Activated CD4-positive, alpha-beta T cell treated with anti-CD3 and anti-CD28 coated beads, Interleukin-2, amount 50 U/mL, for 24 hours (primary cell): Measurements from ENCODE around the gene AGAP1.

Experiments used
- DNase-seq, 2 donors: peaks; one replicate each; pipeline ENCODE4 v3.0.0-alpha.2; 2020; ENCODE audit warnings: low read depth in 1 of 2, low spot score in 1 of 2

The AGAP1 gene

DNA sequence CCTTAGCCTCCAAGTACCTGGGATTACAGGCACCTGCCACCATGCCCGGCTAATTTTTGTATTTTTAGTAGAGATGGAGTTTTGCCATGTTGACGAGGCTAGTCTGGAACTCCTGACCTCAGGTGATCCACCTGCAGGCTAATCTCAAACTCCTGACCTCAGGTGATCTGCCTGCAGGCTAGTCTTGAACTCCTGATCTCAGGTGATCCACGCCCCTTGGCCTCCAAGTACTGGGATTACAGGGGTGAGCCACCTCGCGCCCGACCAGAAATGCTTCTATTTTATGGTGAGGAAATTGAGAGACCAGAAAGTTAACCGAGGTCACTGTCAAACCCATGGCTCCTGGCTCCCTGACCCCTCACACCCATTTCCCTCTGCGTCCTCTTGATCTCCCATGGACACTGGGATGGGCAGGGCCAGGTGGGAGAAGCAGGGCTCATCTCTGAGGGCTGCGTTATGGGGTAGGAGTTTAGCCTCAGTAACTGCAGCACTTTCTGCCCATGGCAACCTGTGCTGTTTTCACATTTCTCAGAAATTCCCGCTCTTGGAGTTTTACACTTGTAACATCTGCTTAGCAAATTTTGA, 210.0 kb downstream of the AGAP1 start:
- DNase-seq = no peak

DNA sequence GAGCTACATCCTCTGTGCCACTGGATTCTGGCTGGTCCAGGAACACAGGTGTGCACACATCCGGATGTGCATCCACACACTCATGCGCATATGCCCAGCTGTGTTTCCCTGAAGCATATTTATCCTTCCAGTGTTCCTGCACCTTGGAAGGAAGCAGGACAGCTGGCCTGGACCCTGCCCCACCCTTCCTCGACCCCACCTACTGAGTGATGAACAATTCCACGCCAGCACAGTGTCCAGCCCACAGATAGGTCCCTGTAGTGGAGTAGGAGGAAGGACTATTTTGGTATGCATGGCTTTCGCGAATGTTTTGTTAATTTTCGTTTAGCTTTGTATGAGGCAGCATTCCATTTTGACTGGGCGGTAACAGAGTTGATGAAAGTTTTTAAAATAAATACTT, 211.5 kb downstream of the AGAP1 start:
- no peak for DNase-seq

DNA sequence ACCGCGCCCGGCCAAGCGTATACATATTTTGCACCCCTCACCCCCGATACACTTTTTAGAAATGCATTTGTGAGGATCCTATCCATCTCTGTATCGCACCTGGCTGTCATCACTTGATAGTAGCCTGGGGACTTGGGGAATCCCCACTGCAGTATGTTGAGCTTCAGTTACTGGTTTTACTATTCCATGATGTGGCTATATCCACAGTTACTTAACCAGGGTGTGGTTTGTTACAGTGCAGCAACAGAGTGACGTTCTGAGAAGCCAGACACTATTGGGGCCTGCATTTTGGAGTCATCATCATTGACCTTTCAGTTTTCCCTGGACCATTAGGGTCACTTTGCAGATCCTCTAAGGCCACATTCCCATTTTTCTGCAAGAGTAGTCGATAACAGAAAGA, 212.7 kb downstream of the AGAP1 start:
- DNase-seq = no peak

DNA sequence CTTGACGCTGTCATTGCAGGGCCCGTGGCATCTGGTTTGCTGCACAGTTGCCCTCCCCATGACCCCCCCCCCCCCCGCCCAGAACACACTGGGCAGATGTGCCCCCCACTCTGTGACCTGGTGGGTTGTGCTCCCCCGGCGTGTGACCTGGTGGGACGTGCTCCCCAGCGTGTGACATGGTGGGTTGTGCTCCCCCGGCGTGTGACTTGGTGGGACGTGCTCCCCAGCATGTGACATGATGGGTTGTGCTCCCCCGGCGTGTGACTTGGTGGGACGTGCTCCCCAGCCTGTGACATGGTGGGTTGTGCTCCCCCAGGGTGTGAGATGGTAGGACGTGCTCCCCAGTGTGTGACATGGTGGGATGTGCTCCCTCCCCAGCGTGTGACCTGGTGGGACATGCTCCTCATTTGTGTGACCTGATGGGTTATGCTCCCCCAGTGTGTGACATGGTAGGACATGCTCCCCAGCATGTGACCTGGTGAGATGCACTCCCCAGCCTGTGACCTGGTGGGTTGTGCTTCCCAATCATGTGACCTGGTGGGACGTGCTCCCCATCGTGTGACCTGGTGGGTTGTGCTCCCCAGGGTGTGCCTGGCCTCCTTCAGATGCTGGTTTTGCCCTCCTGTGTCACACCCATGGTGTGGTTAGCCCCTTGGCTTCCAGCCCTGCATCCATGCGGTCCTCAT, 213.7 kb downstream of the AGAP1 start:
- no peak for DNase-seq

DNA sequence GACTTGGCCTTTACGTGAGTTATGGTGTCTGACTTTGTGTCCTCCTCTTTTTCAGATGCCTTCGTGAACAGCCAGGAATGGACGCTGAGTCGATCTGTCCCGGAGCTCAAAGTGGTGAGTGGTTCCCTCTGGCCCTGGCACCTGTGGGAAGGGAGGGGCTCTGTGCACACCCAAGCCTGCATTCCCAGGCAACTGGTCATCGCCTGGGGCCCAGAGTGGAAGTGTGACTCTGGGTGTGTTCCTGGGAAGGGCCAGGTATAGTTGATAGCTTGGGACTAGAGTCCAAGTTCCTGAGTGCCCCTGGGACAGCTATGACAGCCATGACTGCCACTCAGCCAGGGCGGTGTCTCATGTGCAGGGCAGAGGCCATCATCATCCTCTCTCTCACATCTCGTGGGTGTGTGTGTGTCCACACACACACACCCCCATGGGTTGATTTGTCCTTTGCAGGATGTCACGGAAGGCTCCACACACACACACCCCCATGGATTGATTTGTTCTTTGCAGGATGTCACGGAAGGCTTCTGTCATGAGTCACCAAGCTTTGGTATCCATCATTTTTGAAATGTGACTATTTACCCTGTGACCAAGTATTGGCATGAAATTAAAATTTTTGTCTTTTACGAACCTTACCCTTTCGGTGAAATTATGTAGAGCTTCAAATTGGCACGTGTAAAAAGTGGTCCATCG, 215.4 kb downstream of the AGAP1 start:
- no peak for DNase-seq

DNA sequence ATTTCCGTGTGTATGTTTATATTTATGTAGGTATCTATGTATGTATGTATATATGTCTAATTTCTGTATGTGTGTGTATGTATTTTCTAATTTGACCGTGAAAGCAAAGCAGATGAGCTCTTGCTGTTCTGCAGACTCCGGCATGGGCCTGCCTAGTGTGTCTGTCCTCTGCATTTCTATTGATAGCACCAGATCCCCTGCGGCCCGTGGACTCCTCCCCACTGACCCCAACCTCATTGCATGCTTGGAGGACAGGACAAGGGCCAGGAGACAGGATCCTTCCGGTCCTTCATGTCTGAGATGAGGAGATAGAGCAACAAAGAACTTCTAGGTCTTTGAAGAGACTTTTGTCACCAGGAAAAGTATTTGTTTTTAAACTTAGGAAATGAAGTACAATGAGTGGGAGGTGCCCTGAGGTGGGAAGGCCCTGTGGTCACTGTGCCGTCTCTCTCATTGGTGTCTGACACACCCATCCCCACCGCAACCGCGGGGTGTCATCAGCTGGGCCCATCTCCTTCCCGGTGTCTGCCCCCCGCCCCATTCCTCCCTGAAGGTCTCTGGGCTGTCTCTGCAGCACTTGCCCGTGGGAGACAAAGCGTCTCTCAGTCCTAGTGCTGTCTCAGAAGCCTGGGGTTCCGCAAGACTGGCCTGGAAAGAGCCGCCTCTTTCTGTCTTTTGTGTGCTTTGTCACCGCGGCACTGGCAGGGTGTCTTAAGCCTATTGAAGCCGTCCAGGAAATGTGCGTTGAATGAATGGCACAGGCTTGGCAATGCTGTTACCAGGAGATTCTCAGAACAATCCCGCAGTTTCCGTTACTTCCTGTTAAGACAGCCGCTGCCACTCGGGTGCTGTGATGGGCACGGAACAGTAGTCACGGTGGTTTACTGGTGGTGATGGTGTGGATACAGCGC, 216.4 kb downstream of the AGAP1 start:
- no peak for DNase-seq

DNA sequence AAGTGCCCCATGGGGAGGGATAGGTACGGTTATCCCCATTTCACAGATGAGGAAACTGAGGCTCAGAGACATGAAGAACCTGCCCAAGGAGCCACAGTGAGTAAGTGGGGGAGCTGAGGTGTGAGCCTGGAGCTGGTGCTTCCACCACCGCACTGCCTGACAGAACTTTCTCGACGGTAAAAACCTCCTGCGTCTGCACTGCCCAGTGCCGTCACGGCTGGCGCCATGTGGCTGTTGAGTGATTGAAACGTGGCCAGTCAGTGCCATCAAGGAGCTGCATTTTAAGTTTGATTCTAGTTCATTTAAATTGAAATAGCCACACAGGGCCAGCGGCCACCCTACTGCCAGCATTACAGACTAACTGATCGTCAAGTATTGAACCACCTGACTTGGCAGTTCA, 217.1 kb downstream of the AGAP1 start:
- DNase-seq = no peak

DNA sequence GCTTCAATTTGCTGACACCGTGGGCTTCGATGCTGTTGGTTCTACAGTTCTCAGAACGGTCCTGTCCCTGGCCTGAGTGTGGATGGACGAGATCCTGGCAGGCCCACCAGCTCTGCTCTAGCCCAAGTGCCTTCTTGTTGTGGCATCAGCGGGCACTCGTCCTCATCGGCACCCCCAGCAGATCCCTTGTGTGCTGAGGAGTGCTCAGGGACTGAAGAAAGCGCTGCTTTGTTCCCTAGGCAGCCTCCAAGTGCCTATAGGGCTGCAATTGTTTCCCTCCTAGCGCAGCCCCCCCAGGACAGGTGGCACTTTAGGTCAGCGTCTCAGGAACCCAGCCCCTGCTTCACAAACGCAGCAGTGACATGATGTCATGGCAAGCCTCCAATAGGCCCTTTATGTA, 217.7 kb downstream of the AGAP1 start:
- DNase-seq = no peak

DNA sequence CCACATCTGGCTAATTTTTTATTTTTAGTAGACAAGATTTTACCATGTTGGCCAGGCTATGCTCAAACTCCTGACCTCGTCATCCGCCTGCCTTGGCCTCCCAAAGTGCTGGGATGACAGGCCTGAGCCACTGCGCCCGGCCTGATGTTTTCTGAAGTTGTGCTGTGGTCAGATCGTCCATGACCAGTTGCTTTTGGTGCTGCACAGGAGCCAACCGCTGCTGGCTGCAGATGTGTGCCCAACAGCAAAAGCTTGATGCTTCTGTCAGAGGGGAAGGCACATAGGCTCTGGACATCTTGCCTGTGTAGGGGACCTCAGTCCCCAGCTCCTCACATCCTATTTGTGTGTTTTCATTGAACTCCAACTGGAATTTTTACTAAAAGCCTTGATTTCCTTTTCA, 218.3 kb downstream of the AGAP1 start:
- DNase-seq = no peak

DNA sequence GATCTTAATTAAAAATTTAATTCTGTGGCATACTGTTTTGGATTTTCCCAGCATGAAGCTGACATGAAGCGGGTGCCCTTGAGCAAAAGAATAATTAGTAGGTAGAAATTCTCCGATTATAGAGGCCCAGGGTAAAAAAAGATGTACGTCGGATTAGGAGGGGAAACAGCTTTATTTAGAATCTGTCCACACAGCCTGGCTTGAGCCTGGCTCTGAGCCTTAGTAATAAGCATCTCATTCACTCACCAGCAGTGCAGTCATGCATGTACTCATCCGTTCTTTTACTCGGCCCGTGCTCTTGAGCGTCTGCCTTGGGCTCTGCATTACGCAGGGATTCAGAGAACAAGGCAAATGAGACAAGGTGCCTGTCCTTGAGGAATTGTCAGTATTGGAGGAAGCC, 219.3 kb downstream of the AGAP1 start:
- no peak for DNase-seq

DNA sequence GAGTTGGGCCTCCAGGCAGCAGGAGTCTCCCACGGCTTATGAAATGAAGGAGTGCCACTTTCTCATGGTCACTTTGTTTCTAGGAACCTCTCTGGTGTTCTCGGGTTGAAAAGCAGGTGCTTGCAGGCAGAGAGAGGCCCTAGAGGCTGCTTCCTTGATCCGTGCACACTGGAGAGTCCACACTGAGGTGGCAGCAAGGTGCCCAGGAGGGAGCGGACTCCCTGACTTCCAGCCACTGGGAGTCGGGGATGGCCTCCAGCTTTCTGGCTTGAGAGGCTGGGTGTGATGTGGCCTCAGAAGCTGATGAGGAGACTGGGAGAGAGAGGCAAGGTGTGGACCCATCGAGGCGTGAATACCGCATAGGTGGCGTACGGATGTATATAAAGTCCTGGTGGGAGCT, 221.8 kb downstream of the AGAP1 start:
- no peak for DNase-seq

DNA sequence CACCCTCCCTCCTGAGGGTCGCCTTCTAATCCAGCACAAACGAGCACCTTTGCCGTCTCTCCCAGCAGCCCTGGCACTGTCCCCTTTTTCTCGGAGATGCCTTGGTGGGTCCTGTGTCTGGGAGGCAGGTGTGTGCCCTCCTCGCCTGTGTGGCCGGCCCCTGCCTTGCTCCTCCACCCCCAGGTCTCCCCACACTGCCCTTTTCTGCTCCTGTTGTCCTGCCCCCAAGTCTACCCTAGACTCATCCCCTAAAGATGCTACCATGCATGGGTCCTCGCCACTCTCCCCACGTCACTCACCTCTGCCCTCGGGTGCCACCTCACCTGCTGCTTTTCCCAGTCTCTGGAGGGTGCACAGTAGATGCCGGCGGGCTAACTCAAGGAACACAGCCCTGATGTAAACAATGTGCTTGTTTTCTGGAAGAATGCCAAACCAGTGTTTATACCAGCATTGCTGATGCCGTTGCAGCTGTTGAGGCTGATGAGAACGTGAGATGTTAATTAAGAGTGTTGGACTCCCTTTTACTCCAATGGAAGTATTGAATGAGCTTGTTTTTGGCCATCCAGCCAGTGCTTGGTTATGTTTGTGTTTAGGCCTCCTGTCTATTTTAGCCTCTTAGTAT, 223.1 kb downstream of the AGAP1 start:
- no peak for DNase-seq

DNA sequence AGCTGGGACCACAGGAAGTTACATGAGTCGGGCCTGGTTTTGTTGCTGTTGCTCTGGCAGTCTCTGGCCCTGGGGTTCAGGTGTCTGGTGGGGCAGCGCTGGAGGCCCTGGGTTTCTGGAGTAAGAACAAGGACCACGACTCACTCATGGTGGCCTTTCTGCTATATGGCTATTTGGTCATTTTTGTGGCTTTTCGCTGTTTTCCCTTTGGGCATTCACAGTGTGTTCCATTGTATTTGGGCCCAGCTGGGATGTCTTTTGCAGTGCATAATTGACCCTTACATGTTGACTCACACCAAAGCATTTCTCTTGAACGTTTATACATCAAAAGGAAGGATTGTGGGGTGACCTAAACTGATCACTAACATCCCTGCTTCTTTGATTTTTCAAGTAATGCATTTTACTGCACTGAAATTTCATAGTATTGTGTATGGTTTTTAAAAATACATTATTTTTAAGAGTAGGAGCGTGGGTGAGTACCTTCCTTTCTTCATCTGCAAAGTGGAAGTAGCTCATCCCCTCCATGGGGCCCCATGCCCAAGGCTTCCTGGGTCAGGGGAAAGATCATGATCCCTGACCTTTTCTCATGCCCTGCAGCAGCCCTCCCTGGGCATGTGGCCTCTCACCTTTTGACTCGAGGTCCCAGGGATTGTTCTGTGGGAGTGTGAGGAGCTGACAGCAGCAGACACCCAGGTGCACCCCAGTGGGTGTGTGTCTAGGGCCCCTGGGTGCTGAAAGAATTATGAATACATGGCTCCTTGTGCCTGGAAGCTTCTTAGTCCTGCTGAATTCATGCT, 225.5 kb downstream of the AGAP1 start:
- no peak for DNase-seq

DNA sequence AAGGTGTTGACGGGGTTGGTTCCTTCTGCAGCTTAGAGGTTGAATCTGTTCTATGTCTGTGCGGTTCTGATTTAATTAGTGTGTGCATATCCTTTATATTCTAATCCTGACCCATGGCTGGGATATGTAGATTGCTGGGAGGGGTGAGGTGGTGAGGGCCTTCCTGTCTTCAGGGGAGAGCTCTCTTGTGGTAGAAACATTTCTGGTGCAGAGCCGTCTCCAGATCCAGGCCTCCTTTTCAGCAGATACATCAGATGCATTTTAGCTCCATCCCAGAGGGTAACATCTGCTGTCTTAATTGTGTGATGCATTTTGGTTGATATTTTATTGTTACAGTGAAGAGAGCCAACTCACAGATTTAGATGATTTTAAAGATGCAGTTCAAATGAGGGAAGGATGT, 227.8 kb downstream of the AGAP1 start:
- DNase-seq = no peak

DNA sequence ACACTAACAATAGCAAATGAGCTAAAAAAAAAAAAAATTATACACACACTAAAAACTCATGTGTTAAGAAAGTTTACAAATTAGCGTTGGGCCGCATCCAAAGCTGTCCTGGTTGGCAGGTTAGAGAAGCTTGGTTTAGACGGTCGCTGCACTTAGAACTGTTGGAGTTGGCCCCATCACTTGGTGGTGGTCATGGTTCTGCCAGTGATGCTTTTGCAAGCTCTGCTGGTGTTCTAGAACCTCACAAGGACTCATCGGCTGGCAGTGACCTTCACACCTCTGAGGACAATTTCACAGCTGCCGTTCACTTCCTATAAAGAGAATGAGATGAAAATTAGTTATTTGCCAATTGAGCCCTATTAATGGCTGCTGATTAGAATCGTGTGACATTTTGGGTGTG, 229.0 kb downstream of the AGAP1 start:
- no peak for DNase-seq

DNA sequence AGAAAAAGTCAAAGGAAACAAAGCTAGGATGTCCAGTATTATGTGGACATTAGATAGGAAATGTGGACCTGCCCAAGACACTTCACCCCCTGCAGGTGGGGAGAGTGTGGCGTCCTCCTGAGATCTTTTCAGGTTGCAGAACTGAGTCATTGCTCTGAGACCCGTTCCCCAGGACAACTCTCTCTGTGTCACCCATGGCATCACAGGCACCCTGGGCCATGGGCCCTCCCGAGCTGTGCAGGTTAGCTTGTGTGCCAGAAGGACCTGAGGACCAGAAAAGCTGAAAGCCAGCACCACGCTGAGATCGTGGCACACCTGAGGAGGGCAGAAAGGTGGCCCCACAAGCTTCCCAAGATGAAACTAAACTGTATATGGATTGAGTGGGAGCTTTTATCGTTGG, 229.5 kb downstream of the AGAP1 start:
- DNase-seq = no peak

DNA sequence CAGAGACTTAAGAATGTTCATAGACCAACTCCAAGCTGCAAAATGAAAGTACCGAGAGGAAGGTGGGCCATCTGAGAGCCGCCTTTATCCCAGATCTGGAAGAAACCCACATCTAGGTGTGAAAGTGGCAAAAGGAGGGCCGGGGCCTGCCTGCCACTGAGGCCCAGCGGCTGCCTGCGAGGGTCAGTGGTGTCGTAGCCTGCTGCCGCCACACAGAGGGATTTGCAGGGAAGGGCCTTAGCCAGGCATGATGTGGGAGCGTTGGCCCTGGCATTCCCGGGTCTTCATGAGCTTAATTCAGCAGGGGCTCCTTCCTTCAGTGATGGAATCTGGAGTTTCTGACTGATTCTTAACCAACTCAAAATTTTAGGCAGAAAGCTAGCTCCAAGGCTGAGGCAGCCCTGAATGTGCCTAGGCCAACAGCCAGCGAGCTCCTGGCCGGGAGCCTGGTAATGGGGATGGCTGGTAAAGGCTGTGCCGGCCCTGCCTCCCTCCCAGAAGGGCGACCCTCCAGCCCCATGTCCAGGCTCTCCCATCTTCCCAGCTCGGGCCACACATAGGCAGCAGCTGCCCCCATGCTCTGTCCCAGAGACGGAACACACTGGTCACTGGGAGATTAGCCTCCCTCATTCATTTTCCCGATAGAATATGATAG, 230.1 kb downstream of the AGAP1 start:
- no peak for DNase-seq

DNA sequence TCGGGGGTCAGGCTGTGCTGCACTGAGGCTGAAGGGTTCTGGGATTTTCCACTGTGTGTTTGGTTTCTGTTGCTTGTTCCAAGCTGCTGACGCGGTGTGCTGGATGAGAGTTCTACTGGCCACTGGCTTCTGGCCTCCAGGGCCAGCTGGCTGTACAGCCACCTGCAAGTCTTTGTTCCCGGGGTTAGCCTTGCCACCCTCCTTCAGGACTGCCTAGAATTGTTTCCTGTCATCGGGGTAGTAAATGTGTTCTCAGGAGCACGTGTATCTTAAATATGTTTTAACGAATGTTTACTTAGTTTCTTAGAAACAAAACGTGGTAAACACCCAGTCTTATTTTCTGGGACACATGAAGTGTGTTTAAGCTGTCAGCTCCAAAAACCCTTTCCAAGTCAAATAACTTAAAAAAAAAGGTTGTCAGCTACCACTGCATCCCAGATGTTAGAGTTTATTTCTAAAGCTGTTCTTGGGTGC, 231.2 kb downstream of the AGAP1 start:
- no peak for DNase-seq

DNA sequence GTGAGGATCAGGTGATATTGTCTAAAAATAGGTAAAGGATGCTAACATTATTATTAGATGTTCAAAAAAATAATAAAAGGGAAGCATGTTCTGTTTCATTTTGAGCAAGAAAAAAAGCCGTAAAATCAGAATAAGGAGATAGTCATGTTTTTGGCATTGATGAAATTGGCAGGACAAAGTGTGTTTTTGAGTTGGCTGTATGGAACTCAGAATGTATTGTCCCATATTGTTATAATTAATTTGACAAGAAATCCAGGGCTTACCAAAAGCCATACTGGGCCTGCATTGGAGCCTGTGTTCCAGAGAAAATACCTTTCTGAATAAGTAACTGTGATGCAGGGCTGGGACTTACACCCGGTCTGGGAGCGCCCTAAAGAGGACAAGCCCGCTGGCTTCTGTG, 232.0 kb downstream of the AGAP1 start:
- DNase-seq = no peak

DNA sequence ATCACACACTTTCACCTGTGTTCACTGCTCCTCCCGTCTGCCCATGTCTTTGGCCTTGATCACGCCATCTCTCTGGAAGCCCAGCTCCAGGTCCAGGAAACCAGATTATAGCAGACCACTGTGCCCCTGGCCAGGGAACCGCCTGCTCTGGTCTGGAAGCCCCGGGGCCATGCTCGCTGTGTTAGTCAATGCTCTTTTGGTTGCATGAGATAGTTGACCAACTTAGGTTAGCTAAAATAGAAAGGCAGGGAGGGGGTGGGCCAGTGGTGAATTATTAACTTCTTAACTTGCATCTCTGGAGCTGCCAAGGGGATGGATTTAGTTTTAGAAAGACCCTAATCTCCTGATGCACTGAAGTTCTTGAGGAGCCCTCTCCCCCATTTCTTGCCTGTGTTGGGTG, 232.7 kb downstream of the AGAP1 start:
- no peak for DNase-seq
